Pons (tissue), 1 donor: ENCODE data around the gene ARHGAP11A.

ENCODE experiments used
- DNase-seq: peaks from one replicate; pipeline ENCODE4 v3.0.0-alpha.2; 2016; ENCODE audit warnings: low spot score

The ARHGAP11A gene

GRCh38 chr15:32656091-32656490, 40.8 kb downstream of the ARHGAP11A start:
- no peak for DNase-seq

- no peak for DNase-seq
These were observed 41.2 kb downstream of the ARHGAP11A start for GRCh38 chr15:32656496-32656895.

- DNase-seq: no peak
These were observed 42.0 kb downstream of the ARHGAP11A start for GRCh38 chr15:32657198-32657883.

GRCh38 chr15:32657941-32658340, 42.6 kb downstream of the ARHGAP11A start:
- no peak for DNase-seq

- DNase-seq: no peak
These were observed 44.2 kb downstream of the ARHGAP11A start for GRCh38 chr15:32659340-32660155.

- no peak for DNase-seq
These were observed 48.4 kb downstream of the ARHGAP11A start for GRCh38 chr15:32663671-32664070.

GRCh38 chr15:32664796-32665195, 49.5 kb downstream of the ARHGAP11A start:
- no peak for DNase-seq

GRCh38 chr15:32667321-32667720, 52.0 kb downstream of the ARHGAP11A start:
- DNase-seq: no peak

GRCh38 chr15:32668942-32669341, 53.6 kb downstream of the ARHGAP11A start:
- no peak for DNase-seq

- peak; percentile 97 for DNase-seq
These were observed 54.8 kb downstream of the ARHGAP11A start for GRCh38 chr15:32669896-32670611.

GRCh38 chr15:32670623-32671022, 55.3 kb downstream of the ARHGAP11A start:
- DNase-seq: no peak

GRCh38 chr15:32671339-32672325, 56.3 kb downstream of the ARHGAP11A start:
- peak; percentile 80 for DNase-seq

- no peak for DNase-seq
These were observed 59.4 kb downstream of the ARHGAP11A start for GRCh38 chr15:32674681-32675080.

- no peak for DNase-seq
These were observed 60.2 kb downstream of the ARHGAP11A start for GRCh38 chr15:32675466-32675865.

GRCh38 chr15:32676169-32676568, 60.9 kb downstream of the ARHGAP11A start:
- peak; percentile 75 for DNase-seq

GRCh38 chr15:32677238-32677750, 62.0 kb downstream of the ARHGAP11A start:
- DNase-seq: peak; percentile 59

- no peak for DNase-seq
These were observed 64.0 kb downstream of the ARHGAP11A start for GRCh38 chr15:32679298-32679690.

- DNase-seq: no peak
These were observed 67.3 kb downstream of the ARHGAP11A start for GRCh38 chr15:32682569-32682968.

GRCh38 chr15:32682977-32683630, 67.8 kb downstream of the ARHGAP11A start:
- DNase-seq: no peak

- no peak for DNase-seq
These were observed 68.7 kb downstream of the ARHGAP11A start for GRCh38 chr15:32683906-32684584.
